Right lobe of liver (tissue), 4 donors: ENCODE results near the gene EDN1.

Experiments used
- POLR2A ChIP-seq: fragments of 450-650 bp; IDR thresholded peaks from one replicate; pipeline ENCODE4 v1.6.1; 2017; ENCODE audit warnings: antibody characterized with exemption, mild to moderate bottlenecking
- TF ChIP-seq, protein P1 (sequence below), 4 donors: fragments of 200-600 bp in 3 of 4; fragments of 450-650 bp in 1 of 4; IDR thresholded peaks; one replicate each; pipeline versions ENCODE4 v1.5.1 to v1.8.0; 2016 to 2022; ENCODE audit warnings: antibody characterized with exemption in 4 of 4, mild to moderate bottlenecking in 2 of 4
- donor health status: DM: no; HTN: no; CAD: no.
- donor health status: DM: no; HTN: no; CAD: no.
- donor health status: DM: no; HTN: yes; CAD: no.

- TF ChIP-seq, protein P1, sequence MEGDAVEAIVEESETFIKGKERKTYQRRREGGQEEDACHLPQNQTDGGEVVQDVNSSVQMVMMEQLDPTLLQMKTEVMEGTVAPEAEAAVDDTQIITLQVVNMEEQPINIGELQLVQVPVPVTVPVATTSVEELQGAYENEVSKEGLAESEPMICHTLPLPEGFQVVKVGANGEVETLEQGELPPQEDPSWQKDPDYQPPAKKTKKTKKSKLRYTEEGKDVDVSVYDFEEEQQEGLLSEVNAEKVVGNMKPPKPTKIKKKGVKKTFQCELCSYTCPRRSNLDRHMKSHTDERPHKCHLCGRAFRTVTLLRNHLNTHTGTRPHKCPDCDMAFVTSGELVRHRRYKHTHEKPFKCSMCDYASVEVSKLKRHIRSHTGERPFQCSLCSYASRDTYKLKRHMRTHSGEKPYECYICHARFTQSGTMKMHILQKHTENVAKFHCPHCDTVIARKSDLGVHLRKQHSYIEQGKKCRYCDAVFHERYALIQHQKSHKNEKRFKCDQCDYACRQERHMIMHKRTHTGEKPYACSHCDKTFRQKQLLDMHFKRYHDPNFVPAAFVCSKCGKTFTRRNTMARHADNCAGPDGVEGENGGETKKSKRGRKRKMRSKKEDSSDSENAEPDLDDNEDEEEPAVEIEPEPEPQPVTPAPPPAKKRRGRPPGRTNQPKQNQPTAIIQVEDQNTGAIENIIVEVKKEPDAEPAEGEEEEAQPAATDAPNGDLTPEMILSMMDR (IDR thresholded peaks at IDR 0.05): no peak
- TF ChIP-seq POLR2A: no peak
Measured at GRCh38 chr6:12263403-12263802, 26.8 kb upstream of the EDN1 start.
